Stimulated activated CD4-positive, alpha-beta T cell treated with anti-CD3 and anti-CD28 coated beads, Interleukin-12 subunit alpha, Interleukin-12 subunit beta, amount 100 ng/mL, for 24 hours (primary cell): ENCODE results near the gene IFI27L2.

Source experiments
- DNase-seq, 2 experiments: peaks; one replicate each; pipeline ENCODE4 v3.0.0-alpha.2; 2020; ENCODE audit warnings: low read depth in 2 of 2

Gene IFI27L2

DNA sequence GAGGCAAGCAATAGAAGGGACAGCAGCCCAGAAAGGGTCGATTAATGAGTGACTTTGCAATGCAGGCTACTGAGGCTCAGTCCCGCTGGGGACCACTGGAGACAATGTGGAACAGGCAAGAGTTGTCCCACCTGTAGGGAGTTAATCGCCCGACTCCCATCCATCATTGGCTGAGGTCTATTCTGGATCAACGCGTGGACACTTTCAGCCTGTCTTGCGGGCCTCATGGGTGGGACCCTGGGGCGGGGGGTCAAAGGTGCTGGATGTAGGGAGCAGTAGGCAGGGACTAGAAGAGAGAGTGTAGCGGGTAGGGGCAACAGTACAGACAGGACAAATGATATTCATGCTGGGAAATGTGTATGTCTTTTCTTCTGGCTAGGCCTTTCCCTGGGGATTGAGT is 6.1 kb downstream of the IFI27L2 start:
- DNase-seq = no peak

- no peak for DNase-seq
Measured at GRCh38 chr14:94122438-94122837, 7.0 kb downstream of the IFI27L2 start.

- DNase-seq = no peak
Measured at GRCh38 chr14:94121485-94121884, 7.9 kb downstream of the IFI27L2 start.

GRCh38 chr14:94120667-94121340 is 8.6 kb downstream of the IFI27L2 start:
- no peak for DNase-seq

- no peak for DNase-seq
Measured at GRCh38 chr14:94119071-94119470, 10.3 kb downstream of the IFI27L2 start.

DNA sequence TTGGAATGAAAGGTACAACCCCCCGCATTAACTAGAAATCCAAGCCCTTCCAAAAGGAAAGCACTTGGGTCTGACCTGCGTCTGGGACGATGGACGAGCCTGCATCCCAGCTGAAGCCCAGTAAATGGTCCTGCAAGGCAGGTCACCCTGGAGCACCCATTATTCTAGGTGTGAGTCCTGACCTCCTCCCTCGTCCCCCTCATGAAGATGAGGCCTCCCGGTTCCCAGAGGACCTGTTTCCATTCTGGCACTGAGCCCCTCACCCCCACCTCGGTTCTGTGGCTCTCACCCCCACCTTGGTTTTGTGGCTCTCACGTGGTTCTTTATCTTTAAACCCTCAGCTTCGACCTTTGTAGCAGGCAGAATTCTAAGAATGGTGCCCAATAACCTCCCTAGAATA is 11.5 kb downstream of the IFI27L2 start:
- DNase-seq = no peak

- DNase-seq = no peak
Measured at GRCh38 chr14:94116701-94117100, 12.7 kb downstream of the IFI27L2 start.

- no peak for DNase-seq
Measured at GRCh38 chr14:94115631-94116030, 13.8 kb downstream of the IFI27L2 start.

DNA sequence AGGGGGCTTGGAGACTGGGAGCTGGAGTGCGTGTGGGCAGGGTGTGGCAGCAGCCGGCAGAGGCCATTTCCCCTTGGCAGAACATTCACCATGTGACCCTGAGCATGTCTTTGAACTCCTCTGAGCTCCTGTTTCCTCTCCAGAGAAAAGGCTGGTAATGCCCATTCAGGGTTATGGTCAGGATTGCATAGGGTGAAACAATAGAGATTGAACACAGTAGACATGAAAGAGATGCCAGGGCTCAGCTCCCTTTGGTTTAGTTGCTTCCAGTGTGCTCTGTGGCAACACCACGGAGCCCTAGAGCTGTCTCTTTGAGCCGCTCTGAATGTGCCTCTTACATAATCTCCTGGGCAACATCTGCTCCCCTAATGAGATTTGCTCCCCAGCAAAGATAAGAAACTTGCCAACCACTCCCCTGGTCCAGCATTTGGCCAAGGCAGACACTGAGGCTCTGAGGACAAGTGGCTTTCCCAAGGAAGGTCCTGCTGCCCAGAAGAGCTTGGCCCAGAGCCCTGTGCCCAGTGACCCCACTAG is 14.3 kb downstream of the IFI27L2 start:
- DNase-seq = no peak

- DNase-seq = no peak
Measured at GRCh38 chr14:94114589-94115057, 14.8 kb downstream of the IFI27L2 start.

DNA sequence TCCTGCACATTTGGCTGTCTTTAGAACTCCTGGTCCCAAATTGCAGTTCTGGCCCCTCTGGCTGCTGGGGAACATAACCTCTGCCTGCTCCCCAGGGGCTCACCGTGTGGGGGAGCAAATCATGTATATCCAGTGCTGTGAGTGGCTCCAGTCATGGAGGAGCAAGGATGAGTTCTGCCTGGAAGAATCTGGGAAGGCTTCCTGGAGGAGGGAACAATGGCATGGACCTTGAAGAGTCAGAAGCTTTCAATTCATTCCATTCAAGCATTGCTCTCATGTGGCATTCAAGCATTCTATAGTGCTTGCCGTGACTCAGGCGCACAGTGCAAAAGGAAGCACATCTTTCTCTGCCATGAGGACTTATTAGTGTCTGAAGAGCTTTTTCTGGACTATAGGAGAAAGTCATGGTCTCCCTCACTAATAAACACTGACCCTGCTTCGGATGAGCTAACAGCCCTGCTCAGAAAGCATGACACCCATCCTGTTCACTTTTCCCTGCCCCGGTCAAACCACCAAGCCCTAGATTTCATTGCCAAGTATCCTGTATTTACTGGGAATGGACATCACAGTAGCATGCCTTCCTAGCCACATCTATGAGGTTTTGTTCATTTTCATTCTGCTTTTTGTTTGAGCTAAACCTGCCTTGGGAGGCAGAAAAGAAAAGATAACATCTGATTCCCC is 15.4 kb downstream of the IFI27L2 start:
- no peak for DNase-seq

DNA sequence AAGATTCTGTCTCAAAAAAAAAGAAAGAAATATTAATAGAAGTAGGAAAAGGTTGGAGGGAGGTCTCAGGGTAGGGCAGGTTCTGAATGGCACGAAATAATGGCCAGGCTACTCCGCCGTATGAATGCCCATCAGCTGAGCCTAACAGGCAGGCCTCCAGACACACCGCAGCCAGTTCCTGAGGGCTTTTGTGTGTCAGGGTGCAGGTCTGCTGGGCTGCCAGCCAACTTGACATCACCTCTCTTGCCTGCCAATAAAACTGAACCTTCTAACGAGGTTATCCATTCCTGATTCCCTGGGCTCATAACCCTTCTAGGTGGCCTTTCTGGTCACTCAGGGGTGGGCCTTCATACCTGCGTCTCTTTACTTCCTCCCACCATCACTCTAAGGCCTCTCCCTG is 15.9 kb downstream of the IFI27L2 start:
- DNase-seq = no peak

- no peak for DNase-seq
Measured at GRCh38 chr14:94113073-94113472, 16.3 kb downstream of the IFI27L2 start.

DNA sequence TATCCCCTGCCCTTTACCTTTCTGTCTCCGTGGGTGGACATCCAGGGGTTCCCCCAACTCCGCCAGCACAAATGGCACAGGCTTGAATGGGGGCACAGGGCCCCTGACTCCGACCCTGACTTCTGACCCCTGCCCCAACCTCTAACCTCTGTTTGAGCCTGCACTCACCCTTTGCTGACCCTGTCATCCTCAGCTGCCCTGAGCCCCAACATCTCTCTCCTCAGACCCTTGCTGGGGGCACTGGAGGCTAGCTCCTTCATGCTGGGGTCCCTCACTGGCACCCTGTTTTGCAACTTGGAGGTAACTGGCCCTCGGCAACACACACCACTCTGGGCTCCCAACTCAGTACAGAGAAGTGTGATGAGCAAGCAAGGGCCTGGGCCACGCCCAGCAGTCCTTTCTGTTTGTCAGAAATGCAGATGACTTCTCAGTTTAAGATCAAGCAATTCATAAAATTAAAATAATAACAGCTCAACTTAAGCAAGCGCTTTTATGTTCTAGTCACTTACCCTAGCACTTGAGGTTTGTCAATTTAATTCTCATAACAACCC is 16.8 kb downstream of the IFI27L2 start:
- DNase-seq = no peak

DNA sequence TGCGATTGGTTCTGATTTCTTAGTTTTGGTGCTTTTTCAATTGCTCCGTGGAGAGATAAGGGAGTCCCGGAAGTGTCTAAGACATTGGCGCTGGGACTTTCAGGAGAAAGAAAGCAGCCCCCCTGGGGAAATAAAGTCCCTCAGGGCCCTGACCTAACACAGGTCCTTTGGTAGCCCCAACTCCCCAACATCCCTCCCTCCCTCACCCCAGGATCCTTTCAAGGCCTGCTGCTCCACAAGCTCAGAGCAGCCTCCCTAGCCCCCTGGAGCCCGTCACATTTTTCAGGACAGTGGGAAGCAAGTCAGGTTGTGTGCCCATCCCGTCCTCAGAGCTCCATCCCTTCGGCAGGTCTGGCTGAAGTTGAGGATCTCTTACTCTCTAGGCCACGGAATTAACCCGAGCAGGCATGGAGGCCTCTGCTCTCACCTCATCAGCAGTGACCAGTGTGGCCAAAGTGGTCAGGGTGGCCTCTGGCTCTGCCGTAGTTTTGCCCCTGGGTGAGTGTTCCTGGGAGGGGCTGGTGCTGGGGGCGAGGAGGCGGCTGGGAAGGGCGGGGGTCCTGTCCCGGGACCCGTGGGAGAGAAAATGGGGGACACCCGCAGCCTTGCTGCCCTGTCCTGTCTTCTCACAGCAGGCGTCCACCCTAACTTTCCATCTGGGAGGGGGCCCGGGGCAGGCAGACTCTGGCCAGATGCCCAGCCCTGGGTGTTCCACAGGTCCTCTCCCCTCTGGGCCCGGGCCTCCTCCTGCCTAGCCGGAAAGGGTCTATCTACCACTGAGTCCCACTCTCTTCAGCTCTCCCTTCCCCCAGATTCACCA is 17.9 kb downstream of the IFI27L2 start:
- no peak for DNase-seq

GRCh38 chr14:94110552-94111181 is 18.7 kb downstream of the IFI27L2 start, which contains the start of gene IFI27:
Gene IFI27, plus strand, starts transcription at chr14:94110736.
- no peak for DNase-seq

GRCh38 chr14:94109915-94110250 is 19.5 kb downstream of the IFI27L2 start:
- no peak for DNase-seq

GRCh38 chr14:94104731-94105130 is 24.7 kb downstream of the IFI27L2 start:
- no peak for DNase-seq

GRCh38 chr14:94103554-94104150 is 25.8 kb downstream of the IFI27L2 start:
- DNase-seq = no peak

GRCh38 chr14:94102768-94103482 is 26.5 kb downstream of the IFI27L2 start:
- no peak for DNase-seq

GRCh38 chr14:94101748-94102147 is 27.7 kb downstream of the IFI27L2 start:
- DNase-seq = no peak
